ENCODE data around the gene PTPRD. TPM values are rescaled to one million over a fixed set of nuclear protein-coding genes. Genes with fewer than 3 reads are reported as not detected.

PTPRD gene
- total and polyA plus RNA-seq, 2 donors from 2014 or later, result 6.4 to 78.9 TPM

- H3K4me3 ChIP-seq (ENCODE audit: low read length in 3 of 3), result no peak overlapping the region
- H3K4me1 ChIP-seq (ENCODE audit: control insufficient read depth in 2 of 3, insufficient read depth in 2 of 3, low read depth in 1 of 3, low read length in 3 of 3), result no peaks in the 10 kb centered on the region
- no peak for TF ChIP-seq CTCF (IDR thresholded peaks at IDR 0.05; ENCODE audit: borderline replicate concordance, extremely low read depth, insufficient read depth)
- H3K27ac ChIP-seq (ENCODE audit: low read depth in 2 of 2, low read length in 2 of 2), result no peak overlapping the region
- DNase-seq (no peak), FAIRE-seq (no peak)
- no peaks in the 10 kb centered on the region for H3K36me3 ChIP-seq (ENCODE audit: control insufficient read depth in 2 of 3, insufficient read depth in 3 of 3, low read length in 3 of 3)
- intact Hi-C loops (cut with DNase I), result no loop called here
- H3K9me3 ChIP-seq (ENCODE audit: control insufficient read depth in 2 of 3, insufficient read depth in 1 of 3, low read length in 3 of 3), result no peaks in the 10 kb centered on the region
- no peak overlapping the region for H3K9ac ChIP-seq (ENCODE audit: low read length in 3 of 3)
- no peaks in the 10 kb centered on the region for H3K27me3 ChIP-seq (ENCODE audit: control insufficient read depth, insufficient read depth, low read length)
These were observed 1694.7 kb downstream of the PTPRD start for GRCh38 chr9:8917956-8918739.

GRCh38 chr9:8916771-8917170, 1696.0 kb downstream of the PTPRD start:
- intact Hi-C loops (cut with DNase I), result no loop called here
- TF ChIP-seq CTCF (IDR thresholded peaks at IDR 0.05; ENCODE audit: borderline replicate concordance, extremely low read depth, insufficient read depth), result no peak

GRCh38 chr9:8907868-8908267, 1704.9 kb downstream of the PTPRD start:
- no peak overlapping the region for H3K9ac ChIP-seq (ENCODE audit: low read length in 3 of 3)
- intact Hi-C loops (cut with DNase I), result no loop called here
- H3K4me3 ChIP-seq (ENCODE audit: low read length in 3 of 3), result no peak overlapping the region
- H3K9me3 ChIP-seq (ENCODE audit: control insufficient read depth in 2 of 3, insufficient read depth in 1 of 3, low read length in 3 of 3), result peaks cover 0 to 4% (median 0%) of the 10 kb centered on the region in 3 donors
- H3K4me1 ChIP-seq (ENCODE audit: control insufficient read depth in 2 of 3, insufficient read depth in 2 of 3, low read depth in 1 of 3, low read length in 3 of 3), result no peaks in the 10 kb centered on the region
- no peaks in the 10 kb centered on the region for H3K27me3 ChIP-seq (ENCODE audit: control insufficient read depth, insufficient read depth, low read length)
- no peak for DNase-seq
- no peak for TF ChIP-seq CTCF (IDR thresholded peaks at IDR 0.05; ENCODE audit: borderline replicate concordance, extremely low read depth, insufficient read depth)
- no peak for FAIRE-seq
- H3K36me3 ChIP-seq (ENCODE audit: control insufficient read depth in 2 of 3, insufficient read depth in 3 of 3, low read length in 3 of 3), result no peaks in the 10 kb centered on the region
- H3K27ac ChIP-seq (ENCODE audit: low read depth in 2 of 2, low read length in 2 of 2), result no peak overlapping the region

More at GRCh38 chr9:8916771-8917170, 1696.0 kb downstream of the PTPRD start:
- FAIRE-seq (no peak), DNase-seq (no peak)
- Histone ChIP-seq H3K4me3 (ENCODE audit: low read length in 3 of 3) (no peak overlapping the region), H3K9me3 (ENCODE audit: control insufficient read depth in 2 of 3, insufficient read depth in 1 of 3, low read length in 3 of 3) (no peaks in the 10 kb centered on the region), H3K27me3 (ENCODE audit: control insufficient read depth, insufficient read depth, low read length) (no peaks in the 10 kb centered on the region), H3K9ac (ENCODE audit: low read length in 3 of 3) (no peak overlapping the region), H3K4me1 (ENCODE audit: control insufficient read depth in 2 of 3, insufficient read depth in 2 of 3, low read depth in 1 of 3, low read length in 3 of 3) (no peaks in the 10 kb centered on the region), H3K27ac (ENCODE audit: low read depth in 2 of 2, low read length in 2 of 2) (no peak overlapping the region), H3K36me3 (ENCODE audit: control insufficient read depth in 2 of 3, insufficient read depth in 3 of 3, low read length in 3 of 3) (no peaks in the 10 kb centered on the region)

All from kidney (tissue), 14 donors.